GM21529 (cell line): ENCODE measurements around the gene TMEM131L.
"Not testable (repeated sequence)": the region's sequence is repeated elsewhere in the genome, so short reads cannot be mapped to it uniquely, and the experiment has no call there.

ENCODE experiments used
- ATAC-seq: cut with Tn5 transposase; IDR thresholded peaks from one replicate; pipeline ENCODE4 v1.9.1; 2021; ENCODE audit not compliant: unreplicated experiment

The TMEM131L gene

DNA sequence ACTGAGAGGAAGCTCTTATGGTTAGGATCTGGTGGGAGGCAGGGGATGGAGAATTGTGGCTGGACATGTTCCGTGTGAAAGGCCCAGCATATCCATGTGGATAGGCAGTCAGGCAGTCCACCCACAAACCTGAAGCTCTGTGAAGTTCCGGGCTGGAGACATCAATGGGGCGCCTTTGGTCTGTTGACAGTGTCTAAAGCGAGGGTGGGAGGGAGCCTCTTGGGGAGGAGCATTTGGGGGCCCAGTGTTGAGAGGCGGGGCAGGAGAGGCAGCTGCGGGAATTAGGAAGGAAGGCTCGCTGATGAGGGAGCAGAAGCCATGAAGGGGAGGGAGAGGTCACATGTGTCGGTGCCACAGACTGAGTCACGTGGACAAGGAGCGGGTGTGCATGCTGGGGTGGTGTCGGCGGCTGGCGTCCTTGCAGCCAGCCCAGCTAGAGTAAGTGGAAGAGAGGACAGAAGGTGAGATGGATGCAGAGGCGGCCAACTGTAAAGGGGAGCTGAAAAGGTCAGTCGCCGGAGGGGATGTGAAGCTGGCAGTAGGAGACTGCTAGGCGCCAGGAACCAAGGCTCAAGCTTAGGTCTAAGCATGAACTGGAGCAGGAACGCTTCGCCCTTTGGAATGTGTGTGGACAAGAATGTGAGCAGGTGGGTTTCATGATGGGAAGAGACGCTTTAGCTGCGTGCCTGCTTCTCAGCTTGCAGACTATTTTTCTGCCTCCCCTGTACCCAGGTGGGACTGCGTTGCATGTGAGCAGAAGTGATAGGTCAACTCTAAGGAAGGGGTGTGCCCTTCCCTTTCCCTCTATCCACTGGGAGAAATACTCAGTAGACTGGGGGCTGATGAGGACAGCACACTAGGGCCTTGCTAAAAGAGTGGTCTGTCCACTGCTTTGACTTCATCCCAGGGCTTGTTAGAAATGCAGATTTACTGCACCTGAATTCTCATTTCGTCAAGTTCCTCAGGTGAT, 174.0 kb downstream of the TMEM131L start:
- no peak for ATAC-seq

DNA sequence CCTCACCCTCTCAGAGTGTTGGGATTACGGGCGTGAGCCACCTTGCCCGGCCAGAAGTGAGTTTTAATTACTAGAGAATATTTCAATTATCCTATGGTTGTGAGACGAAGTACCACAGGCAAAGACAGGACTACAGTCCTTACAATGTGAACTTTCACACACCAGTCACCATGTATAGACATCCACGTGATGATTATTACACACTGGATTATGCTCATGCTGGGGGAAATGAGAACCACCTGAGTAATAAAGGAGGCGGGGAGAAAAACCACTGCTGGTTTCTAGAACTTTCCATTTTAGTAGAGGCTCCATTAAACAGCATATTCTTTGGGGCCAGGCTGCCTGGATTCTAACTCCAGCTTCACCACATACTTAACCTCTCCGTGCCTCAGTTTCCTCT, 175.4 kb downstream of the TMEM131L start:
- no peak for ATAC-seq

DNA sequence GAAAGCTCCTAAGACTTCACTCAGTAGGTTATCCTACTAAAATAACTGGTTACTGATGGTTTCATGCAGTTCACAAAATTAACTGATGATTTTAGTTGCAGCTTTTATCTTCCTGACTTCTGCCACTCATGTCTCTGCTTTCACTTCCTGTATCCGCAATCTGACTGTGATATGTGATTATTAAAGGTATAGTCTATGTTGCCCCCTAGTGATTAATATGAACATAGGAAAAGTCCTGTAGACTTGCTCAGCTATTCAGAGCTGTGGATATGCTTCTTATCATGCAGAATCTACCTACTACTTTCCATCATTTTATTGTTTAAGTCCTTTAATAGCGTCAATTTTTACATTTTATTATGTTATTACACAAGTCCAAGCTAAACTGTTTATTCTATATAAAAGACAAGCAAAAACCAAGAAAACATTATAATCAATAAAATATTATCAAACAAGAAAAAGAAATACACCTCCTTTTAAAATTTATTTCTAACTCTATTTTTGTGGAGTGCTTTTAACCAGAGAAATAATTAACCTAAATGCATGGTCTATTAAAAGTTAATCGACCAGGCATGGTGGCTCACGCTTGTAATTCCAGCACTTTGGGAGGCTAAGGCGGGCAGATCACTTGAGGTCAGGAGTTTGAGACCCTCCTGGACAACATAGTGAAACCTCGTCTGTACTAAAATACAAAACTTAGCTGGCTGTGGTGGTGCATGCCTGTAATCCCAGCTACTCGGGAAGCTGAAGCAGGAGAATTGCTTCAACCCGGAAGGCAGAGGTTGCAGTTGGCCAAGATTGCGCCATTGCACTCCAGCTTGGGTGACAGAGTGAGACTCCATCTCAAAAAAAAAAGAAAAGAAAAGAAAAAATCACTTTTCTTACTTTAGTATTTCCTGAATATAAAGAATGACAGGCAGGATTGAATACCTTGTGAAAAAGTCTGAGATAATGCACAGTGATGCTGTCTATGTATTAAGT, 177.5 kb downstream of the TMEM131L start:
- peak; percentile 87 for ATAC-seq

GRCh38 chr4:153645183-153645582, 179.0 kb downstream of the TMEM131L start:
- ATAC-seq, result no peak

DNA sequence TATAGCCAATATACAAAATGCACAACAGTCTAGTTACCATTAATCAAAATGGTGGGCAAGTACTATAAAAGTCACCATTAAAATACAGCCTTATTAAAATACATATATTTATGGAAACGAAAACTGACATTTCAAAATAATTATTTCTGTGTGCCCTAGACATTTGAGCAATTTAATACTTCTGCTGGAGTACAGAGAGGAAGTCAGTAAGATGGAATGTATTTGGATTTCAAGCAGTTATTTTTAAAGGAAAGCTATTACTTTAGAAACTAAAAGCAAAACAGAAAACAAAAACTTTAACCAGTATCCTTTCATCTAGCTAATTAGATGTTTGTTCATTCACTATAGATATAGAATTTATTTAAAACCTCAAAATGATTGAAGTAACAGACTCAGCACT, 180.1 kb downstream of the TMEM131L start:
- ATAC-seq, result no peak

DNA sequence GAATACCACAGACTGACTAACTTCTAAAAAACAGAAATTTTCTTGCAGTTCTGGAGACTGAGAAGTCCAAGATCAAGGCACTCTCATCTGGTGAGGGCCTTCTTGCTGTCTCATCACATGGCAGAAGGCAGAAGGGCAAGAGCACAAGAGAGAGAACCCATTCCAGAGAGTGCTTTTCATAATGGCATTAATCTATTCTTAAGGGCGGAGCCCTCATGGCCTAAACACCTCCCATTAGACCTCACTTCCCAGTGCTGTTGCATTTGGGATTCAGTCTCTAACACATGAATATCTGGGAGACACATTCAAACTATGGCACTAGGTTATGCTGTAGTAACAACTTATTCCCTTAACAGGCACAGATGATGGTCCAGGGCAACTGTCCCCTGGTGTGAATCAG, 180.8 kb downstream of the TMEM131L start:
- no peak for ATAC-seq

GRCh38 chr4:153647975-153648374, 181.8 kb downstream of the TMEM131L start:
- ATAC-seq, result no peak

- ATAC-seq, result no peak
Observed at GRCh38 chr4:153649572-153649991, 183.4 kb downstream of the TMEM131L start.

DNA sequence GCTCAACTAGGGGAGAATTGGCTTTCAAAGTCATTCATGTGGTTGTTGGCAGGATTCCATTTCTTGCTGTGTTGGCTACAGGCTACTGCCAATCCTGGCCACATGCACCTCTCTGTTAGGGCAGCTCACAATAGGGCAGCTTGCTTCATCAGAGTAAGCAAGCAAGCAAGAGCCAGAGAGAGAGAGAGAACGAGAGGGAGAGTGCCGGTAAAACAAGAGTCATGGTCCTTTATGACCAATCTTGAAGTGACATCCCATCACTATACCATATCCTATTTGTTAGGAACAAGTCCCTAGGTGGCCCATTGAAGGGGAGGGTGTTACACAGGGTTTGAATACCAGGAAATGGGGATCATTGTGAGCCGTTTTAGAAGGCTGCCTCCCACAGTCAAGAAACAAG, 185.0 kb downstream of the TMEM131L start:
- no peak for ATAC-seq

DNA sequence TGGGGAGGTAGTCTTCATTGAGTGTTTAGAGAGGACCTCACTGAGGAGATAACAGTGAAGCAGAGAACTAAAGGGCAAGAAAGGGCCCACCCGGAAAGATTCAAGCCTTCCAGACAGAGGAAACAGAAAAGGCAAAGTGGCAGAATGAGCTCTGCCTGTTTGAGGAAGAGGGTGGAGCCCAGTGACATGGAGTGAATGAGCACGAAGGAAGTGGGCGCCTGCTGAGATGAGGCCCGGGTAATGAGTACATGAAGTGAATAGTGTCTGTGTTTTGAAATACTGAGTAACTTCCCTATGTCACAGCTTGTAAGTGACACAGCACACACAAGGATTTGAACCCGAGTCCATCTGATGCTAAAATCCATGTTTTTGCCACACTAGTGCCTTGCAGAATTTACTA, 185.4 kb downstream of the TMEM131L start:
- ATAC-seq, result no peak

GRCh38 chr4:153652051-153652784, 186.1 kb downstream of the TMEM131L start:
- ATAC-seq, result no peak

DNA sequence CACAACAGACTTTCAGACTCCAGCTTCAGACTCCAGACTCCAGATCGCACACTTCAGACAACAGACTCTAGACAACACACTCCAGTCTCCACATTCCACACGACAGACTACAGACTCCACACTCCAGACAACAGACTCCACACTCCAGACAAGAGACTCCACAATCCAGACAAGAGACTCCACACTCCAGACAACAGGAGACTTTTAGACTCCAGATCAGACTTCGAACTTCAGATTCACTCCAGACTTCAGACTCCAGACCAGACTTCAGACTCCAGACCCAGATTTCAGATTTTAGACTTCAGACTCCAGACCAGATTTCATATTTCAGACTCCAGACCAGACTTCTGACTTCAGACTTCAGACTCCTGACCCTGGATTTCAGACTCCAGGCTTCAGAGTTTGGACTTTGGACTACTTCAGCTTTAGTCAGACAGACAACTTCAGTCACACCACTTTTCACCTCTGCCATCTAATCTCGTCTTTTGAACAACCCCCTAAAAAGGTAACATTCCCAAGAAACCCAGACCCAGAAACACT, 188.9 kb downstream of the TMEM131L start:
- no peak for ATAC-seq

DNA sequence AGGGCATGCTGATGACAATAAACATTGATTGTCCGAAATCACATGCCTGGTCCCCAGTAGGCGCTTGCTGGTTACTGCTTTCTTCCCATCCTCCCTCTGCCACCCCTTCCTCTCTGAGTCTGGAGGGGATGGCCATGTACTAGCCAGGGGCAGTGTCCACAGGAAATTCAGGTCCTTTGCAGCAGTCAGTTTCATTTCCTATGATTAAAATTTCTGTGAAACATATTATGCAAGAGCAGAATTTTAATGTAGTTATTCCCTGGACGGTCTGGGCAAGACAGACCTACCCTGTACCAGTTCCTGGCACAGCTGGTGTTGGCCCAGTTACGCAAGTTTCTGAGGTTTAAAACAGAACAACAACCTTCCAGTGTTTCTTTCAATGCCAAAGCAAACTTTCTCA, 189.8 kb downstream of the TMEM131L start:
- no peak for ATAC-seq

- no peak for ATAC-seq
Observed at GRCh38 chr4:153661215-153661822, 195.2 kb downstream of the TMEM131L start.

- ATAC-seq, result no peak
Observed at GRCh38 chr4:153661908-153662307, 195.7 kb downstream of the TMEM131L start.

DNA sequence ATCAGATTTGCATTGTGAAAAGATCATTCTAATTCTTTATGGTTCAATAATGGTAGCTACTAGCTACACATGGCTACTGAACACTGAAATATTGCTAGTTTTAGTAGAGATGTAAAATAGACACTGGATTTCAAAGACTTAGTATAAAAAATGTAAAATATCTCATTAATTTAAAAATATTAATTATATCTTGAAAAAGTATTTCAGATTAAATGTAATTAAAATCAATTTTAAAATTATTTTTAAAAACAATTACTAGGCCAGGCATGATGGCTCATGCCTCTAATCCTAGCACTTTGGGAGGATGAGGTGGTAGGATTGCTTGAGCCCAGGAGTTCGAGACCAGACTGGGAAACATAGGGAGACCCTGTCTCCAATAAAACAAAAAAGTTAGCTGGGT, 197.5 kb downstream of the TMEM131L start:
- no peak for ATAC-seq

DNA sequence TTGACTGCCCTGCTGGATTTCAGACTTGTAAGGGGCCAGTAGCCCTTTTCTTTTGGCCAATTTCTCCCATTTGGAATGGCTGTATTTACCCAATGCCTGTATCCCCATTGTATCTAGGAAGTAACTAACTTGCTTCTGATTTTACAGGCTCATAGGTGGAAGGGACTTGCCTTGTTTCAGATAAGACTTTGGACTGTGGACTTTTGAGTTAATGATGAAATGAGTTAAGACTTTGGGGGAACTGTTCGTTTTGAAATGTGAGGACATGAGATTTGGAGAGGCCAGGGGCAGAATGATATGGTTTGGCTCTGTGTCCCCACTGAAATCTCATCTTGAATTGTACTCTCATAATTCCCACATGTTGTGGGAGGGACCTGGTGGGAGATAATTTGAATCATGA, 200.3 kb downstream of the TMEM131L start:
- ATAC-seq, result not testable (repeated sequence)

DNA sequence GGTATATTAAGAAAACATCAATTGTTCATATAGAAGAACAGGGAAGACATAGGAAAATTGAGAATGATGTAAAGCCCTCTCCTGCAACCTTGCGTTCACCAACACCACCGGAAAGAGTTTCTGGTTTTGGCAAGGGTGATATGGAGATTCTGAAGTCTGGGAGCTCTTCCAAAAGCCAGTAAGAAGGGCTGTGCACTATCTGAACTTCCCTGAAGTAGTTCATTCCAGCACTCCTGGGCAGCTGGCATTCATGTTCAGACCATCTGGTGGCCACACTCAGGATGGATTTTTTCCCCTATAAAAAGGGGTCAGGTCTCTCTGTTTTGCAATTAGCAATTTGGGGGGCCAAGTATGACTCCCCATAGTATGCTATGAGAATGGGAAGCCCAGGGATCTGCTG, 202.5 kb downstream of the TMEM131L start:
- ATAC-seq, result no peak

- ATAC-seq, result no peak
Observed at GRCh38 chr4:153669838-153670237, 203.7 kb downstream of the TMEM131L start.

DNA sequence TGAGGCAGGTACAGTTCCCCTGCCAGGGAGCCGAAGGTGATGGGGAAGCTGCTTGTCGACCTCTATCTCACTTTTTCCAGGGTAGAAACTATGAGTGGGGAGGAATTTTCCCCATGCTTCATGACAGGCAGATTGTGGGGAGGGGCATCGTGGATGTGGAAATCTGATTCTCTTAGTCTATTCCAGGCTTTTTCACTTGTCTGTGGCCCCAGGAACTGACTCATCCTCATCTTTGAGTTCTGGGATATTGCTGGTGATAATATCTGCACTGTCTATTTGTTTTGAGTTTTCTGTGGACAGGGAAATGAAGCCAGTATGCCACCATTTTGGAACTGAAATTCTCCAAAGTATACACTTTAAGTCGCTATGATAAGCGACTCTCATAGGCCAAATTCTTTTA, 210.3 kb downstream of the TMEM131L start:
- no peak for ATAC-seq
